ENCODE results near the gene PPM1M.

Gene PPM1M

GRCh38 chr3:52299247-52299878 is 53.8 kb downstream of the PPM1M start:
- DNase-seq: no peak

Measured in AML-193 (cell line).